Measurements from ENCODE around the gene PHF20. TPM values are rescaled to one million over a fixed set of nuclear protein-coding genes. Genes with fewer than 3 reads are reported as not detected.

Gene PHF20
- total RNA-seq = 63.2 TPM

GRCh38 chr20:35771689-35772562, at the start of gene PHF20:
PHF20 (plus strand) TSS chr20:35772015; CDS start chr20:35801523, 29,508 bp downstream.

GRCh38 chr20:35741892-35742740, 29.7 kb upstream of the PHF20 start, which contains the start of gene RBM39:
RBM39 (minus strand) TSS chr20:35742260; CDS start chr20:35740874, 1,386 bp downstream.

GRCh38 chr20:35954200-35954906, 182.5 kb downstream of the PHF20 start, which contains the start of gene SCAND1:
SCAND1 (minus strand) TSS chr20:35954502; CDS start chr20:35954284, 218 bp downstream.

GRCh38 chr20:35967979-35968640, 196.3 kb downstream of the PHF20 start, which contains the start of gene CNBD2:
CNBD2 (plus strand) TSS chr20:35968590; CDS start chr20:35968763, 173 bp downstream.

Small RNAs within 50 kb of the gene (small RNA-seq; reads per million reads assigned to genes)
- not detected for gene COX7BP2 (ENCODE audit: low replicate concordance)
- not detected for gene HIGD1AP16 (ENCODE audit: low replicate concordance)
- gene RF00019 (ENCODE audit: low replicate concordance) = not detected
- gene RF00026 (ENCODE audit: low replicate concordance) = not detected
- gene RNU4-40P (ENCODE audit: low replicate concordance) = 0.43 reads per million, percentile 36 among the genes with 10 or more reads in this experiment
- gene RNU6-937P (ENCODE audit: low replicate concordance) = not detected

Other genes starting within 250 kb of the PHF20 start
- not detected for gene C20orf173, start 242.4 kb upstream of the PHF20 start, total RNA-seq
- gene ERGIC3, start 229.9 kb upstream of the PHF20 start, total RNA-seq = 186 TPM
- 1.9 TPM for gene SPAG4, start 156.2 kb upstream of the PHF20 start, total RNA-seq
- gene CPNE1, start 107.1 kb upstream of the PHF20 start, total RNA-seq = 107 TPM
- 108 TPM for gene RBM12, start 107.1 kb upstream of the PHF20 start, total RNA-seq
- 39.4 TPM for gene NFS1, start 72.7 kb upstream of the PHF20 start, total RNA-seq
- 35.1 TPM for gene ROMO1, start 72.6 kb upstream of the PHF20 start, total RNA-seq
- 583 TPM for gene RBM39, start 29.8 kb upstream of the PHF20 start, total RNA-seq
- 27.9 TPM for gene SCAND1, start 182.5 kb downstream of the PHF20 start, total RNA-seq
- 4.1 TPM for gene CNBD2, start 196.6 kb downstream of the PHF20 start, total RNA-seq